NT2/D1 (cell line): ENCODE data around the gene STK11.
"Not testable (repeated sequence)": the region's sequence is repeated elsewhere in the genome, so short reads cannot be mapped to it uniquely, and the experiment has no call there.

Source experiments
- DNase-seq: peaks from one replicate; pipeline ENCODE4 v3.0.0-alpha.2; 2011; ENCODE audit warnings: low read depth, low spot score
- H3K27me3 ChIP-seq: 2 replicates; pipeline ENCODE4 v1.6.0; 2011; ENCODE audit warnings: mild to moderate bottlenecking; ENCODE audit not compliant: insufficient read length, insufficient read depth
- H3K36me3 ChIP-seq: 2 replicates; pipeline ENCODE4 v1.6.1; 2011; ENCODE audit warnings: mild to moderate bottlenecking, low read length, mixed read lengths; ENCODE audit not compliant: insufficient read depth, insufficient read length
- H3K4me1 ChIP-seq: 2 replicates; pipeline ENCODE4 v1.5.1; 2011; ENCODE audit not compliant: insufficient read depth, insufficient read length
- H3K4me3 ChIP-seq: 2 replicates; pipeline ENCODE4 v1.5.1; 2011; ENCODE audit warnings: low read depth; ENCODE audit not compliant: insufficient read length
- H3K9ac ChIP-seq: 2 replicates; pipeline ENCODE4 v1.6.0; 2011; ENCODE audit warnings: low read depth; ENCODE audit not compliant: insufficient read length
- H3K9me3 ChIP-seq: 2 replicates; pipeline ENCODE4 v1.5.1; 2011; ENCODE audit warnings: mild to moderate bottlenecking, low read length; ENCODE audit not compliant: insufficient read depth
- SUZ12 ChIP-seq: IDR thresholded peaks from 2 replicates; pipeline ENCODE4 v1.6.1; 2011; ENCODE audit not compliant: insufficient read length, insufficient read depth; ENCODE audit errors: extremely low read depth
- YY1 ChIP-seq: IDR thresholded peaks from 2 replicates; pipeline ENCODE4 v1.6.1; 2011; ENCODE audit not compliant: insufficient read length, insufficient read depth
- ZNF274 ChIP-seq: IDR thresholded peaks from 2 replicates; pipeline ENCODE4 v1.6.1; 2011; ENCODE audit warnings: mild to moderate bottlenecking, low read depth, low read length

Gene STK11

GRCh38 chr19:1182727-1183126 lies 22.9 kb upstream of the STK11 start:
- H3K9me3 ChIP-seq, result no peaks in the 10 kb centered on the region
- H3K27me3 ChIP-seq, result no peaks in the 10 kb centered on the region
- no peak overlapping the region for H3K4me3 ChIP-seq
- no peak overlapping the region for H3K9ac ChIP-seq
- peaks cover 15% of the 10 kb centered on the region for H3K4me1 ChIP-seq
- H3K36me3 ChIP-seq, result no peaks in the 10 kb centered on the region
- no peak for DNase-seq
- no peak for TF ChIP-seq SUZ12
- TF ChIP-seq ZNF274, result no peak
- TF ChIP-seq YY1, result no peak

- TF ChIP-seq YY1, result no peak
- no peak for TF ChIP-seq SUZ12
- Histone ChIP-seq H3K36me3 (no peaks in the 10 kb centered on the region), H3K9ac (peak overlapping the region; percentile 57), H3K9me3 (no peaks in the 10 kb centered on the region), H3K27me3 (no peaks in the 10 kb centered on the region), H3K4me3 (no peak overlapping the region), H3K4me1 (peaks cover 15% of the 10 kb centered on the region)
- DNase-seq, result no peak
These were observed 21.9 kb upstream of the STK11 start for GRCh38 chr19:1183543-1184172.

- no peaks in the 10 kb centered on the region for H3K27me3 ChIP-seq
- no peak overlapping the region for H3K4me3 ChIP-seq
- no peak for DNase-seq
- H3K9me3 ChIP-seq, result no peaks in the 10 kb centered on the region
- no peaks in the 10 kb centered on the region for H3K36me3 ChIP-seq
- H3K4me1 ChIP-seq, result peaks cover 5% of the 10 kb centered on the region
- no peak overlapping the region for H3K9ac ChIP-seq
- TF ChIP-seq YY1 (no peak), SUZ12 (no peak), ZNF274 (no peak)
These were observed 16.2 kb upstream of the STK11 start for GRCh38 chr19:1189419-1189818.

- Histone ChIP-seq H3K36me3 (no peaks in the 10 kb centered on the region), H3K9me3 (no peaks in the 10 kb centered on the region), H3K9ac (no peak overlapping the region), H3K4me3 (no peak overlapping the region), H3K4me1 (no peaks in the 10 kb centered on the region), H3K27me3 (no peaks in the 10 kb centered on the region)
- no peak for TF ChIP-seq ZNF274
- TF ChIP-seq SUZ12, result no peak
- no peak for TF ChIP-seq YY1
- no peak for DNase-seq
These were observed 6.0 kb upstream of the STK11 start for GRCh38 chr19:1199531-1199930.

- not testable (repeated sequence) for H3K9me3 ChIP-seq, H3K27me3 ChIP-seq, DNase-seq, H3K4me1 ChIP-seq, H3K4me3 ChIP-seq, H3K36me3 ChIP-seq, H3K9ac ChIP-seq
These were observed 5.0 kb upstream of the STK11 start for GRCh38 chr19:1200614-1201013.

GRCh38 chr19:1206150-1206863 lies 729 bp downstream of the STK11 start:
- Histone ChIP-seq H3K4me1 (peaks cover 17% of the 10 kb centered on the region), H3K4me3 (peak overlapping the region; percentile 73), H3K36me3 (peaks cover 36% of the 10 kb centered on the region), H3K9ac (peak overlapping the region; percentile 93), H3K9me3 (no peaks in the 10 kb centered on the region), H3K27me3 (peaks cover 3% of the 10 kb centered on the region)
- DNase-seq, result no peak
- TF ChIP-seq ZNF274 (no peak), SUZ12 (no peak), YY1 (no peak)

- Histone ChIP-seq H3K27me3 (peaks cover 3% of the 10 kb centered on the region), H3K36me3 (peaks cover 43% of the 10 kb centered on the region), H3K4me1 (peaks cover 23% of the 10 kb centered on the region), H3K4me3 (peak overlapping the region; percentile 73), H3K9me3 (no peaks in the 10 kb centered on the region), H3K9ac (peak overlapping the region; percentile 93)
- DNase-seq, result no peak
- TF ChIP-seq ZNF274, result no peak
- TF ChIP-seq YY1, result no peak
- no peak for TF ChIP-seq SUZ12
These were observed 1.4 kb downstream of the STK11 start for GRCh38 chr19:1206864-1207450.

GRCh38 chr19:1208830-1209229 lies 3.3 kb downstream of the STK11 start:
- not testable (repeated sequence) for DNase-seq, H3K27me3 ChIP-seq, H3K9ac ChIP-seq, H3K9me3 ChIP-seq, H3K4me3 ChIP-seq
- peaks cover 55% of the 10 kb centered on the region for H3K36me3 ChIP-seq
- H3K4me1 ChIP-seq, result peaks cover 30% of the 10 kb centered on the region
